Smooth muscle cell (in vitro differentiated cells): ENCODE measurements around the gene RUBCNL. TPM values are rescaled to one million over a fixed set of nuclear protein-coding genes. Genes with fewer than 3 reads are reported as not detected.
A peak's percentile ranks its signal among the peaks of the same experiment; 100 is the strongest.

Source experiments
- DNase-seq: peaks from one replicate; lab custom pipeline; 2025; ENCODE audit not compliant: unreplicated experiment; lab: John Stamatoyannopoulos, UW
- H2AFZ ChIP-seq: fragments of 200-600 bp; sonication (generic); 2 replicates; pipeline ENCODE4 v1.6.0; 2016; ENCODE audit warnings: antibody characterized with exemption, low read depth, mild to moderate bottlenecking
- H3F3A ChIP-seq: fragments of 200-600 bp; sonication (generic); 2 replicates; pipeline ENCODE4 v1.6.0; 2017; ENCODE audit warnings: antibody characterized with exemption, low read depth
- H3K27ac ChIP-seq: fragments of 200-600 bp; sonication (generic); 2 replicates; pipeline ENCODE4 v1.5.1; 2016; ENCODE audit warnings: low read depth, mild to moderate bottlenecking
- H3K27me3 ChIP-seq: fragments of 200-600 bp; sonication (generic); 2 replicates; pipeline ENCODE4 v1.6.1; 2016; ENCODE audit warnings: low read depth, mild to moderate bottlenecking
- H3K36me3 ChIP-seq: fragments of 200-600 bp; sonication (generic); 2 replicates; pipeline ENCODE4 v1.5.1; 2016; ENCODE audit warnings: low read depth
- H3K4me1 ChIP-seq: fragments of 200-600 bp; sonication (generic); 2 replicates; pipeline ENCODE4 v1.5.1; 2016; ENCODE audit warnings: low read depth
- H3K4me2 ChIP-seq: fragments of 200-600 bp; sonication (generic); 2 replicates; pipeline ENCODE4 v1.6.0; 2016; ENCODE audit warnings: mild to moderate bottlenecking
- H3K4me3 ChIP-seq: fragments of 200-600 bp; sonication (generic); 2 replicates; pipeline ENCODE4 v1.5.1; 2016; ENCODE audit warnings: mild to moderate bottlenecking
- H3K79me2 ChIP-seq: fragments of 200-600 bp; sonication (generic); 2 replicates; pipeline ENCODE4 v1.6.0; 2016; ENCODE audit warnings: low read depth, mild to moderate bottlenecking
- H3K9ac ChIP-seq: fragments of 200-600 bp; sonication (generic); 2 replicates; pipeline ENCODE4 v1.6.0; 2016; ENCODE audit warnings: low read depth
- H3K9me3 ChIP-seq: fragments of 200-600 bp; sonication (generic); replicated peaks from 2 replicates; pipeline ENCODE4 v1.5.1; 2016; ENCODE audit warnings: low read depth
- H4K20me1 ChIP-seq: fragments of 200-600 bp; sonication (generic); 2 replicates; pipeline ENCODE4 v1.6.0; 2016; ENCODE audit warnings: low read depth
- CTCF ChIP-seq: fragments of 200-600 bp; sonication (generic); IDR thresholded peaks from 2 replicates; pipeline ENCODE4 v1.5.1; 2017; ENCODE audit warnings: borderline replicate concordance, mild to moderate bottlenecking, antibody characterized with exemption; ENCODE audit not compliant: insufficient read depth, poor library complexity, severe bottlenecking
- WGBS: methylation state at CpG from one replicate; pipeline ENCODE4 v1.1.7; 2016; ENCODE audit warnings: low lambda C conversion rate; 5-methylcytosine and 5-hydroxymethylcytosine counted together
- polyA plus RNA-seq: library from polyadenylated mRNA; unstranded; fragments of >200 nt; fragmentation: Nextera tagmentation; extraction: Ambion mirVana; gene quantifications from 2 replicates; pipeline ENCODE4 v1.2.1, GENCODE V29; 2016
- total RNA-seq: library from RNA; depleted of rRNA; stranded (reverse); fragments of >200 nt; gene quantifications from 2 replicates; pipeline ENCODE4 v1.2.3, GENCODE V29; 2014

The RUBCNL gene
- total and polyA plus RNA-seq, 2 experiments from 2014 or later = 0.49 TPM; not detected in 1

GRCh38 chr13:46403851-46404732 lies 17.0 kb upstream of the RUBCNL start:
- DNase-seq = no peak
- TF ChIP-seq CTCF = no peak
- H3K36me3 ChIP-seq = no peaks in the 10 kb centered on the region
- H3K9me3 ChIP-seq = no peaks in the 10 kb centered on the region
- no peaks in the 10 kb centered on the region for H3K4me1 ChIP-seq
- H3K27me3 ChIP-seq = no peaks in the 10 kb centered on the region
- no peaks in the 10 kb centered on the region for H3F3A ChIP-seq
- WGBS = 82% methylated on average over 8 of the region's 8 CpGs
- no peak overlapping the region for H3K27ac ChIP-seq
- no peak overlapping the region for H3K9ac ChIP-seq
- no peak overlapping the region for H3K4me3 ChIP-seq
- no peaks in the 10 kb centered on the region for H3K79me2 ChIP-seq
- H4K20me1 ChIP-seq = no peaks in the 10 kb centered on the region
- no peak overlapping the region for H3K4me2 ChIP-seq
- H2AFZ ChIP-seq = peak overlapping the region; percentile 66

DNA sequence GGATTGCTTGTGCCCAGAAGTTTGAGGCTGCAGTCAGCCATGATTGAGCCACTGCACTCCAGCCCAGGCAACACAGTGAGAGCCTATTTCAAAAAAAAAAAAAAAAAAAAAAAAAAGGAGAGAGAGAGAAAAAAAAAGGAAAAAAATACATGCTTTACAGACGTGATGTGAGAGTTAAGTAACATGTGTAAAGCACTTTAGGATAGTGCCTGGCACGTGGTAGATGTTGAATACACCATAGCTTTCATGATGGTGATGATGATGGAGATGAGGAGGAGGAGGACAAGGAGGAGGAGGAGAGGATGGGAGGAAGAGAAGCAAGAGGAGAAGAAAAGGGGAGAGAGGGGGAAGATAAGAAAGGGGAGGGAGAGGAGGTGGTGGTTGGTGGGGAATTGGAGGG lies 15.1 kb upstream of the RUBCNL start:
- Histone ChIP-seq H2AFZ (no peak overlapping the region), H3K79me2 (no peaks in the 10 kb centered on the region), H3K4me2 (no peak overlapping the region), H3K9ac (no peak overlapping the region), H3K9me3 (no peaks in the 10 kb centered on the region), H3F3A (no peaks in the 10 kb centered on the region), H4K20me1 (no peaks in the 10 kb centered on the region), H3K4me3 (no peak overlapping the region), H3K27ac (no peak overlapping the region), H3K27me3 (no peaks in the 10 kb centered on the region), H3K4me1 (no peaks in the 10 kb centered on the region), H3K36me3 (no peaks in the 10 kb centered on the region)
- WGBS = 81% methylated on average over 2 of the region's 2 CpGs
- no peak for DNase-seq
- no peak for TF ChIP-seq CTCF

- Histone ChIP-seq H3K4me3 (no peak overlapping the region), H3K9ac (no peak overlapping the region), H3K27me3 (no peaks in the 10 kb centered on the region), H4K20me1 (no peaks in the 10 kb centered on the region), H3K36me3 (no peaks in the 10 kb centered on the region), H3K4me2 (no peak overlapping the region), H3F3A (no peaks in the 10 kb centered on the region), H3K4me1 (no peaks in the 10 kb centered on the region), H3K27ac (no peak overlapping the region), H3K9me3 (no peaks in the 10 kb centered on the region), H3K79me2 (no peaks in the 10 kb centered on the region), H2AFZ (no peak overlapping the region)
- DNase-seq = no peak
- WGBS = 72% methylated on average over 1 of the region's 1 CpG
- no peak for TF ChIP-seq CTCF
Observed at GRCh38 chr13:46401432-46401831, 14.4 kb upstream of the RUBCNL start.

- Histone ChIP-seq H3K79me2 (no peaks in the 10 kb centered on the region), H2AFZ (no peak overlapping the region)
Observed at GRCh38 chr13:46396341-46396740, 9.3 kb upstream of the RUBCNL start.

More at GRCh38 chr13:46396341-46396740, 9.3 kb upstream of the RUBCNL start:
- no peak overlapping the region for H3K27ac ChIP-seq
- no peaks in the 10 kb centered on the region for H3K27me3 ChIP-seq
- H4K20me1 ChIP-seq = no peaks in the 10 kb centered on the region
- no peaks in the 10 kb centered on the region for H3K36me3 ChIP-seq
- no peak for DNase-seq
- no peak for TF ChIP-seq CTCF
- H3K9ac ChIP-seq = no peak overlapping the region
- no peaks in the 10 kb centered on the region for H3K4me1 ChIP-seq
- H3K4me2 ChIP-seq = no peak overlapping the region
- H3K9me3 ChIP-seq = no peaks in the 10 kb centered on the region
- no peak overlapping the region for H3K4me3 ChIP-seq
- no peaks in the 10 kb centered on the region for H3F3A ChIP-seq
